GM19351 (cell line): ENCODE results near the gene CHRM3.

Experiments used
- ATAC-seq: cut with Tn5 transposase; IDR thresholded peaks from one replicate; pipeline ENCODE4 v1.9.1; 2021; ENCODE audit warnings: mild to moderate bottlenecking, moderate library complexity; ENCODE audit not compliant: unreplicated experiment

The CHRM3 gene

GRCh38 chr1:239394107-239394506, 7.7 kb downstream of the CHRM3 start:
- no peak for ATAC-seq

- no peak for ATAC-seq
Observed at GRCh38 chr1:239413916-239414315, 27.5 kb downstream of the CHRM3 start.

- no peak for ATAC-seq
Observed at GRCh38 chr1:239417221-239417620, 30.9 kb downstream of the CHRM3 start.

- no peak for ATAC-seq
Observed at GRCh38 chr1:239417986-239418640, 31.7 kb downstream of the CHRM3 start.

- no peak for ATAC-seq
Observed at GRCh38 chr1:239418681-239419080, 32.3 kb downstream of the CHRM3 start.

GRCh38 chr1:239421811-239422210, 35.4 kb downstream of the CHRM3 start:
- no peak for ATAC-seq

GRCh38 chr1:239422818-239423217, 36.5 kb downstream of the CHRM3 start:
- ATAC-seq: no peak

- ATAC-seq: no peak
Observed at GRCh38 chr1:239426821-239427475, 40.6 kb downstream of the CHRM3 start.

GRCh38 chr1:239427712-239428111, 41.3 kb downstream of the CHRM3 start:
- no peak for ATAC-seq

- no peak for ATAC-seq
Observed at GRCh38 chr1:239428120-239428710, 41.8 kb downstream of the CHRM3 start.

GRCh38 chr1:239429163-239429562, 42.8 kb downstream of the CHRM3 start:
- ATAC-seq: no peak

GRCh38 chr1:239432255-239432654, 45.9 kb downstream of the CHRM3 start:
- no peak for ATAC-seq

- no peak for ATAC-seq
Observed at GRCh38 chr1:239434181-239434580, 47.8 kb downstream of the CHRM3 start.
